ENCODE measurements around the gene CORO1C.

The CORO1C gene

DNA sequence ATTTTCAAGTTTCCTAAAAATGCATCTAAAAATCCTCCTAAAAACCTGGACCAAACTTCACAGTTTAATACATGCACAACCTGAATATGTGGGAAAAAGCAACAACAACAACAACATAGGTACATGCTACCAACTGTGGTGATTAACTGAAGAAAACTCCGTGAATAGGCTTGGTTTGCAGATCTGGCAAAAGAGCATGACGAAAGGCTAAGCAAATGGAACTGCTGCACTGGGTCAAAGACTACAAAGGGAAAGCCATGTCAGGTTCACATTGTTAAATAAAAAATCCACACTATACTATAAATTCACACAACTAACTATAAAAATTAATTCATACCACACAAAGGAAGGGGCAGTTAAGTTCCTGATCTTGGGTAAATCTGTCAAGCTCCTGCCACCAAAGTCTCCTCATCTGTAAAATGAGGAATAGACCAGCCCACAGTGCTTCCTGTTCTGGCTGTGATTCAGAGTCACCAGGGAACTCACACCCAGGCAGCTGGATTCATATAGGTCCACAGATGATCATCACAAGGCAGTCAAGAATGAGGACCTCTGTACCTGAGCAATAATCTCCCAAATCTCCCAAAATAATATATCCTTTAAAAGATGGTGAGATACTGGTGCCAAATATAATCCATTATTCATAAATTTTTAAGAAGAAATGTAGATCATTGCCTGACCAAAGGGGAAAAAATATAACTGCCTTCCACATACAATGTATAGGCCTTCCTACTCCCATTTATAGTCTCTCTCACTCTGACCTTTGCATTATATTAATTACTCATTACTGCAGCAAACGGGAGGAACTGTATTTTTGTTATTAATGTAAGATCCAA, 7.0 kb downstream of the CORO1C start:
- no peak for DNase-seq

DNA sequence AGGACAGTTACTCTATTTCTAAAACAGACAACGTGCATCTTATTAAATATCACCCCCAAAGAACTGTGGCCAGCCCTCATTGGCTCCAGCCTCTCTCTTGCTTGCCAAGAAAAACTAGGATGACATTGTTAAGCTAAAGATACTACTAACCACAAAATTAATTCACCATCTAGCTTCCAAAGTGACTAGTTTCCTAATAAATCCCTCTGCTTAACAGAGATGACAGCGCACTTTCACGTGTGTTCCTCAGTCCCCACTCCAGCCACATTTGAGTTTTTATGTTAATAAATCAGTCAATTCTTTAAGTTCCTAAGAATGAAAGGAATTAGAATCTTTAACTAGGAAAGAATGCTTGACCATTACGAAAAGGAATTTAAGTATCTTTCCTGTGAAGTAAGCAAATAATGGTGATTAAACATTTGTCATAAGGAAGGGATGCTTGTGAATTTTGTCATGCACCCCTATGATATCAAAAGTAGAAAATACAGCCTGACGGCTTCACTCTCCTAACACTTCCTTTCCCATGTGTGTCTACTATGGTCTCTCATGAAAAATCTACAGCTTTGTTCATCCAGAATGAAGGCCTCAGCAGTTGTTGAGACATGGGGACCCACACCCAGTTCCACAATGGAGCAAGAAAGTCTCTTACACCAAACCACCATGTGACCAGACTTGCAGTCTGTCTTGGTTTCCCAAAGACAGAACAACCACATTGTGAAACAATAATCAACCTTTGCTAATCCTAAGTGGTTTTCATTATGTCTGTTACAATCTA, 8.1 kb downstream of the CORO1C start:
- DNase-seq, result no peak

DNA sequence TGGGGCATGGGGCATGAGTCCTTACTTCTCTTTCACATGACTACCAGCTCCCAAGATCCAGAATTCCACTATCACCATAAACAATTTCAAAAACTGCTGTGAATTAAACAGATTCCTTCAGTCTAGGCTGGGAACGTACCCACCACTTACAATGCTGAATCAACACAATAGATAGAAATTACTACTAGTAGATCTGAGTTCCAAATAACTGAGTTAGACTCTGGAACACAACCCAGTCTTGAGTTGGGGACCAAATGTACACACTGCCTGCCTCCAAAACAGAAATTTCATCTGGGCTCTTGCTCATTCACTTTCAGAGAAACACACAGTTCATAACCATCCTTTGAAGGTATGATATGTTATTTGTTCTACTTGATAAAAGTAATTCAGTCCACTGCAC, 8.9 kb downstream of the CORO1C start:
- no peak for DNase-seq

DNA sequence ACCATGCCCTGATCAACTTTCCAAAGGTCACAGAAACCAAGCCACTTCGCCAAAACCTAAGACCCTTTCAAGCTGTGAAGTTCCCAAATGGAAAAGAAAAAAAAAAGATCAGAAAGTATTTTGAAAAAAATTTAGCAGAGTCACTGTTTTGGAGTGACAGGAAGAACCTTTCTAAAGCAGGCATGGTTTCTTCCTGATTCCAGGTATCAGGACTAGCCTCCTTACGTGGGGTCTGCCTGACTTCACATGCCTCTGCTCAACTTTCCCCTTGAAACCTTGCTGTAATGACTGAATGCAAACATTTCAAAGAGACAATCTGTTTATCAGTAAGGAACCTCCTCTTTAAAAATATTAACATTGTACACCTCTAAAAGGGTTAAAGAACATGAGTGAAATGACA, 9.5 kb downstream of the CORO1C start:
- DNase-seq, result no peak

DNA sequence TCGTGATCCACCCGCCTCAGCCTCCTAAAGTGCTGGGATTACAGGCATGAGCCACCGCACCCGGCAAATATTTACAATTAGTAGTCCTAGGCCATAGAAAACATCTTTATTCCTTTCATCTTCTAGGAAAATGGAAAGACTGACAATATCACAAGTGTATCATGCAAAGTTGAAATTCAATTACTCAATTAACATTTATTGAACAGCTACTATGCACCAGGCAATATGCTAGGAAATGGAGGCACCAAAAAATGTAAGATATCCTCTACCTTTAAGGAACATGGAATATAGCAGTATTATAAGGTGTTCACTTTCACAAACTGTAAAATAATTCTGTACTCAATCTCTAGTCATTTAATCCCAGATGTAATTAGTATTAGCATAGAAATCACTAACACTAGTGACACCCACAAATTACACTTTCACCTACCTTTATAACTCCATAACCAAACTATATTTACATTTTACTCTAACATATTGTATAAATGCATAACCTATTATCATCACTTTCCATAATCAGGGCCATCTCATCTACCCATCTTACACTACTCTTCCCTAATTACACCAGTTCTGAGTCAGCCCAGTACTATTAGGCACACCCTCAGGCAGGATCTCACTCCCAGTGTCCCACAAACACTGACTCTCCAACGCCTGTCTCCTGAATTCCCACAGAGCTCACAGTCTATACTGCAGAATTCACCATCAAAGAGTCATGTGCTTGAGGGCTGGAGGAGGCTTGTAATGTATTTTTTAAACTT, 10.4 kb downstream of the CORO1C start:
- no peak for DNase-seq

GRCh38 chr12:108717243-108717642, 14.1 kb downstream of the CORO1C start:
- no peak for DNase-seq

DNA sequence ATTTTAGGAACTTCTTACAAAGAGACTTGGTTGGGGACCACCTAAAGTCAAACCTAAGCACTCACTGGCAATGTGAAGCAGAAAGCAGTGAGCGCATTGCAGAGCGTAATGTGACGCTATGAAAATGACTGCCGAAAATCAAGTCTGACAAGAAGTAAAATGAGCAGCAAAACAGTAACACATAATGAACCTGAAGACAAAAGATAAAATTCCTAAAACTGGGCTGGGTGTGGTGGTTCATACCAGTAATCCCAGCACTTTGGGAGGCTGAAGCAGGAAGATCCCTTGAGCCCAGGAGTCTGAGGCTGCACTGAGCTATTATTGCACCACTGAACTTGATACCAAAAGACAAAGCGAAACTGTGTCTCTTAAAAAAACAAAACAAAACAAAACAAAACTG, 16.5 kb downstream of the CORO1C start:
- DNase-seq, result no peak

- no peak for DNase-seq
Observed at GRCh38 chr12:108713471-108713870, 17.8 kb downstream of the CORO1C start.

GRCh38 chr12:108712925-108713203, 18.5 kb downstream of the CORO1C start:
- no peak for DNase-seq

- no peak for DNase-seq
Observed at GRCh38 chr12:108712165-108712924, 19.0 kb downstream of the CORO1C start.

DNA sequence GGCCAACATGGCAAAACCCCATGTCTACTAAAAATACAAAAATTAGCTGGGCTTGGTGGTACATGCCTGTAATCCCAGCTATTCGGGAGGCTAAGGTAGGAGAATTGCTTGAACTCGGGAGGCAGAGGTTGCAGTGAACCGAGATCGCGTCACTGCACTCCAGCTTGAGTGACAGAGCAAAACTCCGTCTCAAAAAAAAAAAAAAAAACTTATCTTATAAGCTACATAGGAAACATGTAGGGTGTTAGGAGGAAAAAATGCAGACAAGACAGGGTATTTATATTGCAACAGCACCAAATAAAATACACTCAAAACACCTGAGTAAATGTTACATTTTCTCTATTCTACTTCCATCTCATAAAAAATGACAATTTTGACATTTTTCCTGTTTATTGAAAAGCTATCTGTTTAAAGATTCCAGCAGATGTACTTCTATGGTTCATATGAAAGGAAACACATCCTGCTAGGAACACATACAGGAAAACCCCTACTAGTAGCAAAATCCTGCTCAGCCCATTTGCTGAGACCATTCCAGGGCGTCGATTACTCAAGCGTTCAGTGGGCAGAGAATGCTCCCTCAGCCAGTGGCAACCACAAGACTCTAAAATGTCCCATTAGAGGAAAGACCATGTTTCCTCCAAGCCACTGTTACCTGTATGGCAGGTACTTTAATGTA, 19.7 kb downstream of the CORO1C start:
- DNase-seq, result no peak

DNA sequence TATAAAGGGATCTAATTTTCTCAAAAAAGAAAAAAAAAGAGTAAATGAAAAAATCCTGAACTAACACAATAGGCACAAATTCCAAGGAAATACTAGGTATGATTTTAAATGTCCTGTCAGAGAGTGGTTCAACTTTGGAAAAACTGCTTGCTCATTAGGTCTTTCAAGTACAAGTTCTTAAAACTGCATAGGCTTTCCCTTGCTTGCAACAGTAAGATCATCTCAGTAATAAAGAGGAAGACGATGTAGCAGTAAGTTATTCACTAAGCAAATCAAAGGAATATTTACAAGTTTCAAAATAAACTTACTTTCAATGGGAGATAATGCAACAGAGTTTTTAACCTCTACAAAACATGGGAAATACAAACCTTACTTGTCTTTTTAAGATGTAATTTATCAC, 21.6 kb downstream of the CORO1C start:
- DNase-seq, result no peak

- DNase-seq, result no peak
Observed at GRCh38 chr12:108704527-108704926, 26.8 kb downstream of the CORO1C start.

GRCh38 chr12:108702595-108703320, 28.6 kb downstream of the CORO1C start:
- DNase-seq, result peak in 1 of 2 donors; percentile 57

DNA sequence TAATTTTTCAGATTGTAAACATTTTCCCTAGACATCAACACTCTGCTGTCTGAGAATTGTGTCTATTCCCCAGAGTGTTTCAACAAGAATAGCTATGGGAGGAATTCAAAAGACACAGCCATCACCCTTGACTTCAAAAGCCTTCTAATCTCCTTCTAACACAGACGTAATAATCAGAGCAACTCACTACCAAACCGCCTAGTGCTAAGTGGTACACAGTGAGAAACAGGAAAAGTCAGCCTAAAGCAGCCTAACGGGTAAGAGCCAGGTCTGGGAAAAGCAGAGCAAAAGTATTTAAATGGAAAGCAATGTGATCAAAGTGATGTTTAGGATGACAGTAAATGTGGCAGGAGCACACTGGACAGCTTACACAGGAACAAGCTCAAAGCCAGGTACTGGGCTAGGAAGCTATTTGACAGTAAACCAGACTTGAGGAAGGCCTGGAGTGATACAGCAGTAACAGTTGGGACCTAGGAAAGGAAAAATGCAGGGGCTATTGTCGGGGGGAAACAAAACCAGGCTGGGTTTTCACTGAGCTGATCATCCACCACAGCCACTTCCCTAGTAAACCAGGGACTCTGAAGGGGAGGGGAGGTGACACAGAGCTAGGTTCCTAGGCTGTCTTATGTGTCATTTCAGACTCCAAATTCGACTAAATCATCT, 29.4 kb downstream of the CORO1C start:
- DNase-seq, result no peak

DNA sequence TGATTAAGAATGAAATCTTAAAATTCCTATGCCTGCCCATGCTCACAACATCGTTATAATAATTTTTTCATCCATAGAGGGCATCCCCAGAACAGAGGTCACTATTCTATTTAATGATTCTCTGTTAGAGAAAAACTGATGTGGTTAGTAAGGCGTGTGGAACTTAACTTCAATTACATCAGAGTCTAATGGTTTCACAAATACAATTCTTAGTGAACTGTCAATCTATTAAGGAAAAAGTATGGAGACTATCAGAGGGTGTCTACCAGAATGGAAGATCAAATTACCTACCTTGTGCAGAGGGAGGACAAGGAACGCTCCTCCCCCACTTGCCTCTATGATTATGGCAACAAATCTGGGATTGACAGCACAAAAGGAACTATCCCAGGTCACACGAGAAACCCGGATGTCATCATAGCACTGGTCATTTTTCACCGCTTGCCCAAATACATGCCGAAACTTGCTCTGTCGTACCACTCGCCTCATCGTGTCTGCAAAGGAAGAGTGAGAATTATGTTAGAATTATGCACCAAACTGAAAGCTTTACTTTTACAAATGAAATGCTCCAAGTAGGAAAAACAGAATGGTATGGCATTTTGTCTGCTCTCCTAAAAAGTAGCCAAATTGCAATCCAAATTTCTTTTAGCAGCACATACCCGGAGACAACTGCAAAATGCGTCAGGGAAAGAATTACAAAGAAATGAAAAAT, 30.3 kb downstream of the CORO1C start:
- DNase-seq, result no peak

DNA sequence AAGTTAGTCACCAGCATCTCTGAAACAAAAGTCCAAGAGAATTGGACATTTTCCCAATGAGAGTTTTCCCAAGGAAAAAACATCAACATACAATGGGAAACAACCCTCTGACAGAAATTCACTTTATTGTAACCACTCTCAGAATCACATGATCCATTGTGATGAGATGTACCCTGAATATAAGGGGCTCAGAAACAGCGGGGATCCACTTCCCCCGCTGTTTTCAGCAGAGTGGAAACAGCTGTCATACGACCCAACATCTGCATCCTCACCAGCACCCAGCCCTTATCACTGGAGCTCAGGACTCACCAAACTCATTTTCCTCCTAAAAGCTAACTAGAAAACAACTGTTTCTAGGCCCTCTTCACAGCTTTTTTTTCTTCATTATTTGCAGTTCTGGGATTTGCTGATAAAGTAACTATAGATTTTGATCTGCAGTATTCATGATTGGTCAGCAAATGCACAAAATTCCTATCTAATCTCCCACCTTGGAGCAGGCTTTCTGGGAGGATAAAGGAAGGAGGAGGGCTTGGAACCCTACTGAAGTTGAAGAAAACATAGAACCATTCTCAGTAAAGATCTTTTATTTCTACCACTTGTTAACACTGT, 31.3 kb downstream of the CORO1C start:
- no peak for DNase-seq

DNA sequence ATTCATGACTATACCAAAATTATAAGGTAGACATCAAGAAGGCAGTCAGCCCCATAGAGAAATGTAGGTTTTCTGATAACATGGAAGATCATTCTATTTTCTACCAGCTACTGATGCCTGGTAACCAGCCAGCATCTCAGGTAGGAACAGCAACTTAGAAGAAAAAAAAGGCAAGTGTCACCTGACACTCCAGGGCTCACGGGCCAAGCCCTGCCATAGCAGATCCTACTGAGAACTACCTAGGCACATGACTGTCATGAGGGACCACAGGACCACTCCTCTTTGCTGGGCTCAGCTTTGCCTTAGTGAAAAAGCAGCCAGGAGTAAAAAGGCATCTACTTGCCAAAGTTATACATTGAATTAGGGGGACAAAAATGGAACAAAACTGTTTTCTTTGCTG, 33.4 kb downstream of the CORO1C start:
- DNase-seq, result no peak

GRCh38 chr12:108696996-108697290, 34.4 kb downstream of the CORO1C start:
- no peak for DNase-seq
